Stomach smooth muscle (tissue), 2 donors: Measurements from ENCODE around the gene PLAAT5.

Source experiments
- H3K27ac ChIP-seq: one replicate; pipeline ENCODE4 v1.7.0; 2013; ENCODE audit warnings: mild to moderate bottlenecking, low read length, inconsistent platforms
- H3K27me3 ChIP-seq, 2 donors: one replicate each; pipeline ENCODE4 v1.7.0; 2013; ENCODE audit warnings: low read length in 2 of 2; ENCODE audit not compliant: insufficient read depth in 2 of 2, control insufficient read depth in 1 of 2
- H3K36me3 ChIP-seq, 2 donors: one replicate each; pipeline ENCODE4 v1.7.0; 2013; ENCODE audit warnings: low read length in 2 of 2; ENCODE audit not compliant: control insufficient read depth in 2 of 2, insufficient read depth in 2 of 2
- H3K4me1 ChIP-seq: one replicate; pipeline ENCODE4 v1.7.0; 2013; ENCODE audit warnings: low read length; ENCODE audit not compliant: control insufficient read depth, insufficient read depth
- H3K4me3 ChIP-seq, 2 donors: one replicate each; pipeline ENCODE4 v1.7.0; 2013; ENCODE audit warnings: low read length in 2 of 2
- H3K9ac ChIP-seq, 2 donors: one replicate each; pipeline ENCODE4 v1.7.0; 2013; ENCODE audit warnings: low read length in 2 of 2, mild to moderate bottlenecking in 1 of 2
- H3K9me3 ChIP-seq, 2 donors: one replicate each; pipeline ENCODE4 v1.7.0; 2013; ENCODE audit warnings: low read length in 2 of 2; ENCODE audit not compliant: control insufficient read depth in 2 of 2
- donor health status: healthy.
- donor health status: Pancreatic carcinoma.

Gene PLAAT5

GRCh38 chr11:63503492-63503891 is 12.5 kb upstream of the PLAAT5 start:
- Histone ChIP-seq H3K4me1 (peaks cover 7% of the 10 kb centered on the region), H3K27me3 (no peaks in the 10 kb centered on the region), H3K36me3 (no peaks in the 10 kb centered on the region), H3K9me3 (peaks cover 5 to 11% of the 10 kb centered on the region in 2 donors), H3K4me3 (no peak overlapping the region), H3K27ac (no peak overlapping the region), H3K9ac (no peak overlapping the region)

- H3K27ac ChIP-seq: no peak overlapping the region
These were observed 11.4 kb upstream of the PLAAT5 start for GRCh38 chr11:63502252-63502820.

GRCh38 chr11:63501236-63501635 is 10.3 kb upstream of the PLAAT5 start:
- no peak overlapping the region for H3K9ac ChIP-seq
- H3K36me3 ChIP-seq: no peaks in the 10 kb centered on the region
- H3K4me3 ChIP-seq: no peak overlapping the region
- peaks cover 7% of the 10 kb centered on the region for H3K4me1 ChIP-seq
- H3K27ac ChIP-seq: no peak overlapping the region
- peaks cover 5 to 11% of the 10 kb centered on the region in 2 donors for H3K9me3 ChIP-seq
- no peaks in the 10 kb centered on the region for H3K27me3 ChIP-seq

More at GRCh38 chr11:63502252-63502820, 11.4 kb upstream of the PLAAT5 start:
- no peak overlapping the region for H3K4me3 ChIP-seq
- H3K36me3 ChIP-seq: no peaks in the 10 kb centered on the region
- H3K9ac ChIP-seq: no peak overlapping the region
- peaks cover 5 to 11% of the 10 kb centered on the region in 2 donors for H3K9me3 ChIP-seq
- H3K4me1 ChIP-seq: peaks cover 7% of the 10 kb centered on the region
- no peaks in the 10 kb centered on the region for H3K27me3 ChIP-seq

- Histone ChIP-seq H3K36me3 (no peaks in the 10 kb centered on the region), H3K27ac (no peak overlapping the region), H3K9ac (no peak overlapping the region), H3K4me3 (no peak overlapping the region), H3K4me1 (peaks cover 5% of the 10 kb centered on the region), H3K9me3 (peaks cover 5 to 11% of the 10 kb centered on the region in 2 donors), H3K27me3 (no peaks in the 10 kb centered on the region)
These were observed 8.9 kb upstream of the PLAAT5 start for GRCh38 chr11:63499874-63500273.

- H3K27ac ChIP-seq: peak overlapping the region; percentile 24
- peak overlapping the region in 1 of 2 donors; percentile 18 for H3K4me3 ChIP-seq
- peaks cover 14% of the 10 kb centered on the region for H3K4me1 ChIP-seq
- no peak overlapping the region for H3K9ac ChIP-seq
- H3K27me3 ChIP-seq: no peaks in the 10 kb centered on the region
- peaks cover 2 to 4% of the 10 kb centered on the region in 2 donors for H3K9me3 ChIP-seq
- H3K36me3 ChIP-seq: no peaks in the 10 kb centered on the region
These were observed 4.0 kb upstream of the PLAAT5 start for GRCh38 chr11:63494975-63495374.

- H3K27ac ChIP-seq: no peak overlapping the region
- no peaks in the 10 kb centered on the region for H3K27me3 ChIP-seq
- no peak overlapping the region for H3K4me3 ChIP-seq
- H3K36me3 ChIP-seq: no peaks in the 10 kb centered on the region
- H3K4me1 ChIP-seq: peaks cover 17% of the 10 kb centered on the region
- no peak overlapping the region for H3K9ac ChIP-seq
- no peaks in the 10 kb centered on the region for H3K9me3 ChIP-seq
These were observed 2.2 kb upstream of the PLAAT5 start for GRCh38 chr11:63493127-63493526.

GRCh38 chr11:63492441-63492840 is 1.5 kb upstream of the PLAAT5 start:
- Histone ChIP-seq H3K27ac (peak overlapping the region; percentile 77), H3K36me3 (no peaks in the 10 kb centered on the region), H3K4me1 (peaks cover 17% of the 10 kb centered on the region), H3K9me3 (no peaks in the 10 kb centered on the region), H3K27me3 (no peaks in the 10 kb centered on the region), H3K9ac (no peak overlapping the region), H3K4me3 (no peak overlapping the region)

GRCh38 chr11:63491636-63492372 is 837 bp upstream of the PLAAT5 start:
- Histone ChIP-seq H3K9ac (peak overlapping the region; percentile 43 to 83), H3K4me3 (peak overlapping the region; percentile 61 to 80), H3K4me1 (peaks cover 17% of the 10 kb centered on the region), H3K27ac (peak overlapping the region; percentile 77), H3K9me3 (no peaks in the 10 kb centered on the region), H3K27me3 (no peaks in the 10 kb centered on the region), H3K36me3 (no peaks in the 10 kb centered on the region)

- H3K4me3 ChIP-seq: peak overlapping the region; percentile 61 to 80
- H3K4me1 ChIP-seq: peaks cover 17% of the 10 kb centered on the region
- H3K36me3 ChIP-seq: no peaks in the 10 kb centered on the region
- H3K27me3 ChIP-seq: no peaks in the 10 kb centered on the region
- peaks cover 0 to 3% of the 10 kb centered on the region in 2 donors for H3K9me3 ChIP-seq
- H3K9ac ChIP-seq: peak overlapping the region; percentile 59 to 83
- H3K27ac ChIP-seq: peak overlapping the region; percentile 77
These were observed 247 bp upstream of the PLAAT5 start for GRCh38 chr11:63491240-63491587.

- H3K4me1 ChIP-seq: peaks cover 16% of the 10 kb centered on the region
- no peaks in the 10 kb centered on the region for H3K36me3 ChIP-seq
- no peaks in the 10 kb centered on the region for H3K27me3 ChIP-seq
- H3K9ac ChIP-seq: peak overlapping the region in 1 of 2 donors; percentile 59
- peak overlapping the region; percentile 77 for H3K27ac ChIP-seq
- peak overlapping the region in 1 of 2 donors; percentile 80 for H3K4me3 ChIP-seq
- peaks cover 3% of the 10 kb centered on the region in 2 donors for H3K9me3 ChIP-seq
These were observed 1.1 kb downstream of the PLAAT5 start for GRCh38 chr11:63489879-63490278.

GRCh38 chr11:63488789-63489188 is 2.2 kb downstream of the PLAAT5 start:
- no peak overlapping the region for H3K27ac ChIP-seq
- H3K9ac ChIP-seq: no peak overlapping the region
- H3K9me3 ChIP-seq: peaks cover 3% of the 10 kb centered on the region in 2 donors
- H3K4me3 ChIP-seq: no peak overlapping the region
- no peaks in the 10 kb centered on the region for H3K36me3 ChIP-seq
- no peaks in the 10 kb centered on the region for H3K27me3 ChIP-seq
- H3K4me1 ChIP-seq: peaks cover 13% of the 10 kb centered on the region
